Liver (tissue), 9 donors: ENCODE data around the gene MAP3K20. TPM values are rescaled to one million over a fixed set of nuclear protein-coding genes. Genes with fewer than 3 reads are reported as not detected.

Source experiments
- DNase-seq: peaks from one replicate; pipeline ENCODE4 v3.0.0-alpha.2; 2017; ENCODE audit warnings: low spot score
- H3K27ac ChIP-seq, 2 donors: one replicate each; pipeline ENCODE4 v1.7.0; 2013; ENCODE audit warnings: inconsistent platforms in 2 of 2, low read length in 2 of 2, control low read depth in 1 of 2, low read depth in 1 of 2, mild to moderate bottlenecking in 1 of 2
- H3K27me3 ChIP-seq, 4 donors: one replicate each; pipeline versions ENCODE4 v1.6.1 to v1.7.0; 2013; ENCODE audit warnings: low read length in 3 of 4, inconsistent platforms in 1 of 4, mild to moderate bottlenecking in 1 of 4, moderate library complexity in 1 of 4; ENCODE audit not compliant: control insufficient read depth in 4 of 4, insufficient read depth in 4 of 4
- H3K36me3 ChIP-seq, 4 donors: one replicate each; pipeline versions ENCODE4 v1.6.1 to v1.7.0; 2013; ENCODE audit warnings: low read length in 3 of 4, mild to moderate bottlenecking in 3 of 4, low read depth in 1 of 4, moderate library complexity in 1 of 4; ENCODE audit not compliant: control insufficient read depth in 4 of 4, insufficient read depth in 3 of 4
- H3K4me1 ChIP-seq, 4 donors: one replicate each; pipeline versions ENCODE4 v1.6.1 to v1.7.0; 2013; ENCODE audit warnings: low read length in 3 of 4, mild to moderate bottlenecking in 3 of 4, moderate library complexity in 1 of 4; ENCODE audit not compliant: control insufficient read depth in 4 of 4, insufficient read depth in 4 of 4
- H3K4me3 ChIP-seq, 3 donors: one replicate each; pipeline versions ENCODE4 v1.6.1 to v1.7.0; 2013; ENCODE audit warnings: low read length in 3 of 3, control low read depth in 1 of 3, low read depth in 1 of 3, mild to moderate bottlenecking in 1 of 3
- H3K9ac ChIP-seq, 2 donors: one replicate each; pipeline ENCODE4 v1.7.0; 2013; ENCODE audit warnings: low read length in 2 of 2, mild to moderate bottlenecking in 2 of 2, moderate library complexity in 2 of 2, control low read depth in 1 of 2, low read depth in 1 of 2
- H3K9me3 ChIP-seq, 4 donors: one replicate each; pipeline versions ENCODE4 v1.6.1 to v1.7.0; 2013; ENCODE audit warnings: low read length in 3 of 4; ENCODE audit not compliant: control insufficient read depth in 4 of 4
- ATF3 ChIP-seq: IDR thresholded peaks from 2 replicates; pipeline ENCODE4 v1.6.1; 2016; ENCODE audit warnings: antibody characterized with exemption
- CTCF ChIP-seq: fragments of 150-350 bp; IDR thresholded peaks from 2 replicates; pipeline ENCODE4 v1.5.1; 2017; ENCODE audit warnings: improper control_type of control experiment, low read depth, low read length; ENCODE audit not compliant: missing input control
- EGR1 ChIP-seq, 2 donors: IDR thresholded peaks; 2 replicates each; pipeline ENCODE4 v1.6.1; 2016 to 2018; ENCODE audit warnings: antibody characterized with exemption in 2 of 2, low read depth in 2 of 2
- FOXA1 ChIP-seq: IDR thresholded peaks from 2 replicates; pipeline ENCODE4 v1.6.1; 2016; ENCODE audit warnings: antibody characterized with exemption
- FOXA2 ChIP-seq: IDR thresholded peaks from 2 replicates; pipeline ENCODE4 v1.6.1; 2016; ENCODE audit warnings: antibody characterized with exemption
- GABPA ChIP-seq, 2 donors: IDR thresholded peaks in 1 of 2; conservative IDR thresholded peaks in 1 of 2; 2 replicates each; pipeline ENCODE4 v1.6.1; 2016; ENCODE audit warnings: antibody characterized with exemption in 2 of 2, mild to moderate bottlenecking in 1 of 2, moderate library complexity in 1 of 2
- HNF4A ChIP-seq, 2 donors: conservative IDR thresholded peaks; 2 replicates each; pipeline ENCODE4 v1.6.1; 2016; ENCODE audit warnings: antibody characterized with exemption in 2 of 2, mild to moderate bottlenecking in 2 of 2
- HNF4G ChIP-seq: IDR thresholded peaks from 2 replicates; pipeline ENCODE4 v1.6.1; 2016; ENCODE audit warnings: antibody characterized with exemption
- JUND ChIP-seq, 2 donors: IDR thresholded peaks; 2 replicates each; pipeline ENCODE4 v1.6.1; 2016; ENCODE audit warnings: antibody characterized with exemption in 2 of 2
- NR2F2 ChIP-seq: IDR thresholded peaks from 2 replicates; pipeline ENCODE4 v1.6.1; 2016; ENCODE audit warnings: antibody characterized with exemption
- RAD21 ChIP-seq, 2 donors: IDR thresholded peaks; 2 replicates each; pipeline ENCODE4 v1.6.1; 2016; ENCODE audit warnings: antibody characterized with exemption in 2 of 2, mild to moderate bottlenecking in 2 of 2
- REST ChIP-seq: IDR thresholded peaks from 2 replicates; pipeline ENCODE4 v1.6.1; 2016; ENCODE audit warnings: antibody characterized with exemption, mild to moderate bottlenecking
- RXRA ChIP-seq, 2 donors: IDR thresholded peaks; 2 replicates each; pipeline ENCODE4 v1.6.1; 2017 to 2018; ENCODE audit warnings: antibody characterized with exemption in 2 of 2, mild to moderate bottlenecking in 1 of 2
- SP1 ChIP-seq: IDR thresholded peaks from 2 replicates; pipeline ENCODE4 v1.6.1; 2018; ENCODE audit warnings: antibody characterized with exemption, mild to moderate bottlenecking
- TAF1 ChIP-seq: conservative IDR thresholded peaks from 2 replicates; pipeline ENCODE4 v1.6.1; 2016; ENCODE audit warnings: antibody characterized with exemption, mild to moderate bottlenecking
- YY1 ChIP-seq: IDR thresholded peaks from 2 replicates; pipeline ENCODE4 v1.6.1; 2016; ENCODE audit warnings: antibody characterized with exemption, mild to moderate bottlenecking
- ZBTB33 ChIP-seq: IDR thresholded peaks from 2 replicates; pipeline ENCODE4 v1.6.1; 2016; ENCODE audit warnings: antibody characterized with exemption
- WGBS: extraction: QIAGEN DNeasy Blood & Tissue Kit; methylation state at CpG from one replicate; pipeline ENCODE4 v1.1.7; 2013; 5-methylcytosine and 5-hydroxymethylcytosine counted together
- polyA plus RNA-seq, 2 donors: library from polyadenylated mRNA; stranded (reverse) in 1 of 2; unstranded in 1 of 2; fragments of 200-250 nt in 1 of 2; fragments of >200 nt in 1 of 2; fragmentation: Nextera tagmentation in 1 of 2; extraction: Ambion mirVana in 1 of 2; gene quantifications; one replicate each; pipeline versions ENCODE4 v1.2.1 to v1.2.3, GENCODE V29; 2013 to 2015
- total RNA-seq, 2 donors: library from RNA; depleted of rRNA; stranded (reverse); fragments of >200 nt; gene quantifications; one replicate each; pipeline ENCODE4 v1.2.3, GENCODE V29; 2014
- TF ChIP-seq, protein P1 (sequence below): IDR thresholded peaks from 2 replicates; pipeline ENCODE4 v1.6.1; 2016; ENCODE audit warnings: antibody characterized with exemption
- donor health status: healthy.
- donor health status: healthy.
- donor health status: healthy.
- donor health status: healthy.
- donor health status: healthy.

Gene MAP3K20
- total and polyA plus RNA-seq, 4 donors, result 9.1 to 22.6 (median 14.9) TPM

DNA sequence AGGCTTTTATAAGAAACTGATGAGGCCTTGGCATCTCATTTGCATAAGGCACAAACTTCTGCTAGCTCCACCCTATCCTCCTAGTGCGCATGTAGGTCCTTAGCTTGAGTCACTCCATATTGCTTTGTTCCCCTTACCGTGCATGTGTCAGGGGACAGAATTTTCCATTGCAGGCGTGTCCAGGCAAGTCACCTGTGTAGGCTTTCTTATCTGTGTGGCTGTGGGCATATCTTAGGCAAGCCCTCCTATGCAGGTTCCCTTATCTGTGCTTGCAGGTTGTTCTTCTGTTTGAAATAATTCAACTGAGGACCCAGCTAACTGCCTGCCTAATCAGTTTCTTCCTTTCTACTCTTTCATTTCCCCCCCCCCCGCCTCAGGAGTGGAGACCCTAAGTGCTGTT is 215.8 kb downstream of the MAP3K20 start:
- no peaks in the 10 kb centered on the region for H3K36me3 ChIP-seq
- 72% methylated on average over 4 of the region's 4 CpGs for WGBS
- no peaks in the 10 kb centered on the region for H3K27me3 ChIP-seq
- no peak overlapping the region for H3K4me3 ChIP-seq
- no peak overlapping the region for H3K9ac ChIP-seq
- H3K9me3 ChIP-seq, result peaks cover 0 to 16% (median 2%) of the 10 kb centered on the region in 4 donors
- TF ChIP-seq EGR1 (IDR thresholded peaks at IDR 0.05; ENCODE audit: low read depth in 2 of 2) (no peak), TAF1 (no peak), RXRA (IDR thresholded peaks at IDR 0.05) (no peak), HNF4G (no peak), SP1 (no peak), NR2F2 (no peak), JUND (IDR thresholded peaks at IDR 0.05) (no peak), ATF3 (no peak), RAD21 (IDR thresholded peaks at IDR 0.05) (no peak), FOXA2 (no peak), CTCF (no peak), FOXA1 (no peak), REST (no peak), YY1 (no peak), ZBTB33 (no peak), GABPA (IDR thresholded peaks at IDR 0.05 in 1 of 2, conservative IDR thresholded peaks at IDR 0.05 in 1 of 2) (no peak), HNF4A (conservative IDR thresholded peaks at IDR 0.05) (no peak)
- TF ChIP-seq, protein P1, sequence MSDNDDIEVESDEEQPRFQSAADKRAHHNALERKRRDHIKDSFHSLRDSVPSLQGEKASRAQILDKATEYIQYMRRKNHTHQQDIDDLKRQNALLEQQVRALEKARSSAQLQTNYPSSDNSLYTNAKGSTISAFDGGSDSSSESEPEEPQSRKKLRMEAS, result no peak
- no peaks in the 10 kb centered on the region for H3K4me1 ChIP-seq
- DNase-seq, result no peak
- no peak overlapping the region for H3K27ac ChIP-seq
